OCI-LY1 (cell line): ENCODE results near the gene STARD13.

Experiments
- EZH2 ChIP-seq: fragments of 200-600 bp; sonication (generic), shearing (Covaris generic); IDR thresholded peaks from 2 replicates; pipeline ENCODE4 v1.8.0; 2017; ENCODE audit warnings: borderline replicate concordance, mixed run types, mild to moderate bottlenecking, antibody characterized with exemption, low read length, moderate library complexity, mixed read lengths
- TF ChIP-seq, protein P1 (sequence below): fragments of 200-600 bp; sonication (generic), shearing (Covaris generic); IDR thresholded peaks from 2 replicates; pipeline ENCODE4 v1.5.1; 2017; ENCODE audit warnings: mild to moderate bottlenecking, antibody characterized with exemption, low read length, moderate library complexity, mixed read lengths

DNA sequence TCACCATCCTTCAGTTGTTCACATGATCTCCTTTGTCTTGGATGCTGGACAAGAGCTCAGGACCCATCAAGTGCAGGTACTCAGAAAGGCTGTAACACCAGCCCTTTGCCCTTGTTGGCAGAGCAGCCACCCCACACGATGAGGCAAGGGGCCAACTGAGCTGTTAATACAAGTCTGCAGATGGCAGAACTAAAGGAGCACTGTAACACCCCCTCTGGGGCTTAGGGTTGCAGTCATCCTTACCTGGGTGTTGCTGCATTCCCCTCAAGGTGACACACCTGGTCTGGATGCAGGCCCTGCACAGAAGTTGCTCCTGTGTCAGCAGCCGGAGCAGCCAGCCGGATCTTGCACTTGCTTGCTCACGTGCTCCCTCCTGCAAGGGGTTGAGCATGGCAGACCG is 52.0 kb downstream of the STARD13 start:
- TF ChIP-seq, protein P1, sequence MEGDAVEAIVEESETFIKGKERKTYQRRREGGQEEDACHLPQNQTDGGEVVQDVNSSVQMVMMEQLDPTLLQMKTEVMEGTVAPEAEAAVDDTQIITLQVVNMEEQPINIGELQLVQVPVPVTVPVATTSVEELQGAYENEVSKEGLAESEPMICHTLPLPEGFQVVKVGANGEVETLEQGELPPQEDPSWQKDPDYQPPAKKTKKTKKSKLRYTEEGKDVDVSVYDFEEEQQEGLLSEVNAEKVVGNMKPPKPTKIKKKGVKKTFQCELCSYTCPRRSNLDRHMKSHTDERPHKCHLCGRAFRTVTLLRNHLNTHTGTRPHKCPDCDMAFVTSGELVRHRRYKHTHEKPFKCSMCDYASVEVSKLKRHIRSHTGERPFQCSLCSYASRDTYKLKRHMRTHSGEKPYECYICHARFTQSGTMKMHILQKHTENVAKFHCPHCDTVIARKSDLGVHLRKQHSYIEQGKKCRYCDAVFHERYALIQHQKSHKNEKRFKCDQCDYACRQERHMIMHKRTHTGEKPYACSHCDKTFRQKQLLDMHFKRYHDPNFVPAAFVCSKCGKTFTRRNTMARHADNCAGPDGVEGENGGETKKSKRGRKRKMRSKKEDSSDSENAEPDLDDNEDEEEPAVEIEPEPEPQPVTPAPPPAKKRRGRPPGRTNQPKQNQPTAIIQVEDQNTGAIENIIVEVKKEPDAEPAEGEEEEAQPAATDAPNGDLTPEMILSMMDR = no peak
- no peak for TF ChIP-seq EZH2
